Common myeloid progenitor, CD34-positive (primary cell): ENCODE results near the gene NRG3.

Experiments used
- CTCF ChIA-PET: fragments of 350-600 bp; sonication (Branson Sonifier 250); formaldehyde crosslinking; loops from one replicate; lab custom pipeline; 2021; ENCODE audit warnings: antibody characterized with exemption; lab: Charles Lee
- POLR2A ChIA-PET: fragments of 350-600 bp; sonication (Branson Sonifier 250); formaldehyde crosslinking; loops from one replicate; lab custom pipeline; 2021; ENCODE audit warnings: antibody characterized with exemption; lab: Charles Lee
- DNase-seq, 3 donors: peaks; one replicate each; pipeline versions ENCODE4 v3.0.0 to v3.0.0-alpha.2; 2013
- H3K27ac ChIP-seq, 2 experiments: 1 replicate in 1 of 2; 2 replicates in 1 of 2; pipeline ENCODE4 v1.7.0; 2013; ENCODE audit warnings: inconsistent platforms in 2 of 2, low read length in 2 of 2, mild to moderate bottlenecking in 2 of 2, low read depth in 1 of 2, moderate library complexity in 1 of 2; ENCODE audit not compliant: severe bottlenecking in 2 of 2, insufficient read depth in 1 of 2, poor library complexity in 1 of 2
- H3K27me3 ChIP-seq, 5 experiments: replicated peaks in 2 of 5; 1 replicate in 3 of 5; 2 replicates in 2 of 5; pipeline versions ENCODE4 v1.6.1 to v1.7.0; 2013; ENCODE audit warnings: low read length in 4 of 5, mild to moderate bottlenecking in 2 of 5, moderate library complexity in 2 of 5, inconsistent platforms in 1 of 5; ENCODE audit not compliant: insufficient read depth in 5 of 5, control insufficient read depth in 4 of 5
- H3K36me3 ChIP-seq, 4 experiments: 1 replicate in 2 of 4; 2 replicates in 2 of 4; pipeline versions ENCODE4 v1.6.1 to v1.7.0; 2013; ENCODE audit warnings: low read length in 3 of 4, control low read depth in 1 of 4, mild to moderate bottlenecking in 1 of 4; ENCODE audit not compliant: control insufficient read depth in 4 of 4, insufficient read depth in 4 of 4
- H3K4me1 ChIP-seq, 4 experiments: 1 replicate in 3 of 4; 2 replicates in 1 of 4; pipeline versions ENCODE4 v1.6.1 to v1.7.1; 2013; ENCODE audit warnings: low read length in 3 of 4, mild to moderate bottlenecking in 3 of 4, control low read depth in 1 of 4, inconsistent platforms in 1 of 4, moderate library complexity in 1 of 4; ENCODE audit not compliant: control insufficient read depth in 4 of 4, insufficient read depth in 4 of 4; ENCODE audit errors: control extremely low read depth in 1 of 4
- H3K4me3 ChIP-seq, 7 experiments: 1 replicate in 4 of 7; 2 replicates in 3 of 7; pipeline versions ENCODE4 v1.5.1 to v1.7.0; 2013; ENCODE audit warnings: mild to moderate bottlenecking in 7 of 7, low read length in 6 of 7, moderate library complexity in 6 of 7, inconsistent platforms in 2 of 7, low read depth in 2 of 7, control low read depth in 1 of 7; ENCODE audit not compliant: insufficient read depth in 4 of 7, control insufficient read depth in 1 of 7; ENCODE audit errors: extremely low read depth in 1 of 7
- H3K9me3 ChIP-seq, 5 experiments: 1 replicate in 4 of 5; 2 replicates in 1 of 5; pipeline versions ENCODE4 v1.6.1 to v1.7.1; 2013; ENCODE audit warnings: low read length in 4 of 5, mild to moderate bottlenecking in 2 of 5, inconsistent platforms in 1 of 5, low read depth in 1 of 5, moderate library complexity in 1 of 5; ENCODE audit not compliant: control insufficient read depth in 4 of 5, insufficient read depth in 2 of 5; ENCODE audit errors: control extremely low read depth in 1 of 5
- WGBS: methylation state at CpG from one replicate; pipeline ENCODE4 v1.1.5; 2013; ENCODE audit not compliant: insufficient coverage; 5-methylcytosine and 5-hydroxymethylcytosine counted together

The NRG3 gene

GRCh38 chr10:82643601-82644000 is 768.6 kb downstream of the NRG3 start:
- ChIA-PET POLR2A (no interaction called here), CTCF (no interaction called here)
- no peak overlapping the region for H3K4me3 ChIP-seq
- no peak overlapping the region for H3K27ac ChIP-seq
- no peaks in the 10 kb centered on the region for H3K4me1 ChIP-seq
- DNase-seq = no peak
- 97% methylated on average over 3 of the region's 5 CpGs for WGBS
- H3K27me3 ChIP-seq = no peaks in the 10 kb centered on the region
- H3K36me3 ChIP-seq = no peaks in the 10 kb centered on the region
- no peaks in the 10 kb centered on the region for H3K9me3 ChIP-seq

GRCh38 chr10:82645221-82645620 is 770.2 kb downstream of the NRG3 start:
- no peaks in the 10 kb centered on the region for H3K4me1 ChIP-seq
- DNase-seq = no peak
- H3K36me3 ChIP-seq = no peaks in the 10 kb centered on the region
- no peaks in the 10 kb centered on the region for H3K27me3 ChIP-seq
- no peak overlapping the region for H3K4me3 ChIP-seq
- no peaks in the 10 kb centered on the region for H3K9me3 ChIP-seq
- ChIA-PET POLR2A (no interaction called here), CTCF (no interaction called here)
- no peak overlapping the region for H3K27ac ChIP-seq

- DNase-seq = no peak
- POLR2A ChIA-PET = no interaction called here
- Histone ChIP-seq H3K4me1 (no peaks in the 10 kb centered on the region), H3K27ac (no peak overlapping the region), H3K27me3 (no peaks in the 10 kb centered on the region), H3K36me3 (no peaks in the 10 kb centered on the region), H3K4me3 (no peak overlapping the region), H3K9me3 (no peaks in the 10 kb centered on the region)
- 86% methylated on average over 5 of the region's 7 CpGs for WGBS
- CTCF ChIA-PET = no interaction called here
Observed at GRCh38 chr10:82653244-82654155, 778.5 kb downstream of the NRG3 start.

GRCh38 chr10:82660205-82660604 is 785.2 kb downstream of the NRG3 start:
- no peaks in the 10 kb centered on the region for H3K4me1 ChIP-seq
- DNase-seq = no peak
- POLR2A ChIA-PET = no interaction called here
- H3K4me3 ChIP-seq = no peak overlapping the region
- CTCF ChIA-PET = no interaction called here
- H3K9me3 ChIP-seq = no peaks in the 10 kb centered on the region
- H3K27me3 ChIP-seq = no peaks in the 10 kb centered on the region
- H3K36me3 ChIP-seq = no peaks in the 10 kb centered on the region
- H3K27ac ChIP-seq = no peak overlapping the region

- H3K4me1 ChIP-seq = no peaks in the 10 kb centered on the region
- no peaks in the 10 kb centered on the region for H3K36me3 ChIP-seq
- WGBS = 33% methylated on average over 1 of the region's 1 CpG
- H3K27me3 ChIP-seq = no peaks in the 10 kb centered on the region
- no peak for DNase-seq
- no peak overlapping the region for H3K27ac ChIP-seq
- CTCF ChIA-PET = no interaction called here
- no peak overlapping the region for H3K4me3 ChIP-seq
- H3K9me3 ChIP-seq = no peaks in the 10 kb centered on the region
- POLR2A ChIA-PET = no interaction called here
Observed at GRCh38 chr10:82660986-82661385, 786.0 kb downstream of the NRG3 start.

GRCh38 chr10:82661701-82662100 is 786.7 kb downstream of the NRG3 start:
- H3K9me3 ChIP-seq = no peaks in the 10 kb centered on the region
- DNase-seq = no peak
- H3K4me1 ChIP-seq = no peaks in the 10 kb centered on the region
- H3K4me3 ChIP-seq = no peak overlapping the region
- ChIA-PET CTCF (no interaction called here), POLR2A (no interaction called here)
- 95% methylated on average over 3 of the region's 5 CpGs for WGBS
- H3K27ac ChIP-seq = no peak overlapping the region
- H3K36me3 ChIP-seq = no peaks in the 10 kb centered on the region
- no peaks in the 10 kb centered on the region for H3K27me3 ChIP-seq

GRCh38 chr10:82668221-82668895 is 793.4 kb downstream of the NRG3 start:
- ChIA-PET CTCF (no interaction called here), POLR2A (no interaction called here)
- Histone ChIP-seq H3K9me3 (no peaks in the 10 kb centered on the region), H3K4me3 (no peak overlapping the region), H3K36me3 (no peaks in the 10 kb centered on the region), H3K27ac (no peak overlapping the region), H3K4me1 (no peaks in the 10 kb centered on the region), H3K27me3 (no peaks in the 10 kb centered on the region)
- DNase-seq = no peak
- WGBS = 96% methylated on average over 4 of the region's 4 CpGs
